ENCODE data around the gene LTBP1. TPM values are rescaled to one million over a fixed set of nuclear protein-coding genes. Genes with fewer than 3 reads are reported as not detected.

Gene LTBP1
- polyA plus RNA-seq, 1 experiment: 124 TPM

DNA sequence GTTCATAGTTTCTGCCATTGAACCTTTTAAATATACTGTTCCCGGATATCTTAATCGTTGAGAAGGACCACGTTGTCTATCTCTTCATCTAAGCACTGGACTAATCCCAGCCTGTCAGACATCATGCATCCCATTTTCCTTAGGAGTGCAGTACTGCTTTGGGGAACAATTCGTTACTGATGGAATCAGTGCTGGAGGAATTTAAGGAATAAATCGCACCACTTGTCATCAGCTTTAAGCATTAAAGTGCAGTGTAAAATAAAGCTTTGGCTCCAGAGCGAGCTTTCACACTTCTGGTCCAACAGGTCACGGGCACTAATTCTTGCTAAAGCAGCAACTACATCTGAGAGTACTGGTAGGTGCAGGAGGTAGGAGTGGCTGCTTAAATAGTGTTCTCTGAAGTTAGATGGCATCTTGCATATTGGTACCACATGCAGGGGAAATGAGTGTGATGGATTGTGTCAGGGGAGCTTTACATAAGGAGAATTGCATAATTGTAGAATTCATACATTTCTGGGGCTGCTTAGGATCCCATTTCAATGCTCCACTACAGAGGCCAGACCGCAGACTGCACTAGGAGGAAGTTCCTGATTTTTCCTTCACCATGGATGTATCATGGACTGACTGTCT lies 424.0 kb downstream of the LTBP1 start:
- Histone ChIP-seq H3K36me3 (ENCODE audit: control insufficient read depth, insufficient read depth, low read length) (no peaks in the 10 kb centered on the region), H3K27me3 (ENCODE audit: control insufficient read depth, insufficient read depth, low read length) (no peaks in the 10 kb centered on the region), H3K4me3 (ENCODE audit: low read depth, low read length) (no peak overlapping the region)
- no peak for DNase-seq (ENCODE audit: low read depth)
- TF ChIP-seq, protein P1, sequence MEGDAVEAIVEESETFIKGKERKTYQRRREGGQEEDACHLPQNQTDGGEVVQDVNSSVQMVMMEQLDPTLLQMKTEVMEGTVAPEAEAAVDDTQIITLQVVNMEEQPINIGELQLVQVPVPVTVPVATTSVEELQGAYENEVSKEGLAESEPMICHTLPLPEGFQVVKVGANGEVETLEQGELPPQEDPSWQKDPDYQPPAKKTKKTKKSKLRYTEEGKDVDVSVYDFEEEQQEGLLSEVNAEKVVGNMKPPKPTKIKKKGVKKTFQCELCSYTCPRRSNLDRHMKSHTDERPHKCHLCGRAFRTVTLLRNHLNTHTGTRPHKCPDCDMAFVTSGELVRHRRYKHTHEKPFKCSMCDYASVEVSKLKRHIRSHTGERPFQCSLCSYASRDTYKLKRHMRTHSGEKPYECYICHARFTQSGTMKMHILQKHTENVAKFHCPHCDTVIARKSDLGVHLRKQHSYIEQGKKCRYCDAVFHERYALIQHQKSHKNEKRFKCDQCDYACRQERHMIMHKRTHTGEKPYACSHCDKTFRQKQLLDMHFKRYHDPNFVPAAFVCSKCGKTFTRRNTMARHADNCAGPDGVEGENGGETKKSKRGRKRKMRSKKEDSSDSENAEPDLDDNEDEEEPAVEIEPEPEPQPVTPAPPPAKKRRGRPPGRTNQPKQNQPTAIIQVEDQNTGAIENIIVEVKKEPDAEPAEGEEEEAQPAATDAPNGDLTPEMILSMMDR (IDR thresholded peaks at IDR 0.05; ENCODE audit: insufficient read depth, low read depth, low read length): no peak
- ChIA-PET POLR2A (interaction anchor here (0.7 kb wide), 1 partner anchor 21 kb away, joined by 3 read pairs; no protein-coding TSS in a partner anchor), CTCF (interaction anchor here (0.8 to 1.7 kb wide), 3 partner anchors 9 to 336 kb away, joined by 3 to 8 read pairs (median 3); no protein-coding TSS in a partner anchor)

DNA sequence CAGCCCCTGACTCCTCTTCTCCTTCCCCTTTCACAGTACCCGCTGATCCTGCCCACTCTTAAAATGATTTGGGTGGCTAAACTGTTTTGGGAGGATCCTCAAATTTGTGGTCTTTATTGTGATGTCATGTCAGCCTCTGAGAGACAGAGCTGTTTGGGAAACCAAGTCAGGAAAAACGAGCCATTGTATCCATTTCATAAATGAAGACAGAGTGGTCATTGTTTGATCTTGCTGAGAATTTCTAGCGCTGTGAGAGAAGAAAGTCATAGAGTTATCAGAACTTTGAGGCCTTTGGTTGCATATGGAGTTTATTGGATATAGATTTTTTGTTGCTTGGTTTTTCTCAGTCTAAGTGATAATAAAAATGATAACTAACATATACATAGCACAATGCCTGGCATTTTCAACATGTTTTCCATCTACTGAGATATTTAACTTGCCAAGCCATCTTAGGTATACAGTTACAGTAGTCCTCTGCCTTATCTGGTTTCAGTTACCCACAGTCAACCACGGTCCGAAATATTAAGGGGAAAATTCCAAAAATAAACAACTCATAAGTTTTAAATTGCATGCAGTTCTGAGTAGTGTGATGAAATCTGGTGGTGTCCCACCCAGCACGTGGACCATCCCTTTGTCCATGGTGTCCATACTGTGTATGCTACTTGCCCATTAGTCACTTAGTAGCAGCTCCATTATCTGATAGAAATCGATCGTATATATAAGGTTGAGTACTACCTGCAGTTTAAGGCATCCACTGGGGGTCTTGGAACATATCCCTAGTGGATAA lies 424.7 kb downstream of the LTBP1 start:
- no peak for DNase-seq (ENCODE audit: low read depth)
- CTCF ChIA-PET: interaction anchor here (0.5 to 1.7 kb wide), 6 partner anchors 9 to 337 kb away, joined by 3 to 8 read pairs (median 4); no protein-coding TSS in a partner anchor
- POLR2A ChIA-PET: interaction anchor here (0.7 kb wide), 1 partner anchor 20 kb away, joined by 3 read pairs; no protein-coding TSS in a partner anchor
- no peaks in the 10 kb centered on the region for H3K36me3 ChIP-seq (ENCODE audit: control insufficient read depth, insufficient read depth, low read length)
- no peaks in the 10 kb centered on the region for H3K27me3 ChIP-seq (ENCODE audit: control insufficient read depth, insufficient read depth, low read length)
- no peak overlapping the region for H3K4me3 ChIP-seq (ENCODE audit: low read depth, low read length)
- TF ChIP-seq, protein P1 (IDR thresholded peaks at IDR 0.05; ENCODE audit: insufficient read depth, low read depth, low read length): no peak

DNA sequence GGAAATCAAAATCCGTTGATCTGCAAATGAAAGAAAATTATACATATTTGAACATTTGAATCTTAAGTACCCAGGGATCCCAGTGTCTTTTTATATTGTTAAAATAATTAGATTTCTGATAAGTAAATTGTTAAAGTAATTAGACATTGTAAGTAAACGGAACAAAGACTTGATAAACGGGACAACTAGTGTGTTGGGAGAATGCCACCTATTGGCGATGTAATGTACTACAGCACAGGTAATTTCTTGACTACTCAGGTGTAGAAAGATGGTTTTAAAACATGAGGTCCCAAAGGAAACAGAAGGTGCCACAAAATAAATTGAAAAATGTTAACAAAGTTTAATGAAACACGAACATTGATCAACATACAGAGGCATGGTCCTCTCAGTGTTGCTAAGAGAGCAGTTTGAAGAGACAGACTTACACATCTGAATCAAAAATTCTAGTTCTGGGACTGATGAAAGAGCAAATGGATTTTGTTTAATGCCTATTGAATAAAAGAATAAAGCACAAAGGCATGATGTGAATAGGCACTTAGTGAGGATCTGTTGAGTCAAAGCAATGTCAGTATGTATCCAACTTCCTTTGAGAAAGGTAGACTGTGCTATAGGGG lies 426.3 kb downstream of the LTBP1 start:
- no peak overlapping the region for H3K4me3 ChIP-seq (ENCODE audit: low read depth, low read length)
- no peak for DNase-seq (ENCODE audit: low read depth)
- no peaks in the 10 kb centered on the region for H3K36me3 ChIP-seq (ENCODE audit: control insufficient read depth, insufficient read depth, low read length)
- TF ChIP-seq, protein P1 (IDR thresholded peaks at IDR 0.05; ENCODE audit: insufficient read depth, low read depth, low read length): peak; percentile 61
- POLR2A ChIA-PET: no interaction called here
- CTCF ChIA-PET: interaction anchor here (1.0 to 1.4 kb wide), 3 partner anchors 10 to 37 kb away, joined by 3 to 4 read pairs (median 3); no protein-coding TSS in a partner anchor
- no peaks in the 10 kb centered on the region for H3K27me3 ChIP-seq (ENCODE audit: control insufficient read depth, insufficient read depth, low read length)

DNA sequence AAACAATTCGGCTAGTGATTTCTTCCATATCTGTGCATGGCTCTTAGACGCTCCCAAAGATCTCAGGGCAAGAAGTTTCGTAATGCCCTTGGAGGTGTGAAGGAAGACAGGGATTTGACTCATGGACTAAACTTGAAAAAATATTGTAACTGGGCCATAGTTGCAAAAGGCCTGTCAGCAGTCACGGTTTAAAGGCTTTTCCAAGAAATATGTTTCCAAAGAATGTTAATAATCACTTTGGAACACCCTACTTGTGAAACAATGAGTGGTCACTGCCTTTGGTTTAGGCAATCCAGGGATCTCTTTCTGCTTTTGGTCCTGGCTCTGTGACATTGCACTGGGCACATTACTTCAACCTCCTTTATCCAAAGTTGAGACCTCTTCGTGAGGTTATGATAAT lies 427.2 kb downstream of the LTBP1 start:
- CTCF ChIA-PET: no interaction called here
- no peaks in the 10 kb centered on the region for H3K27me3 ChIP-seq (ENCODE audit: control insufficient read depth, insufficient read depth, low read length)
- TF ChIP-seq, protein P1 (IDR thresholded peaks at IDR 0.05; ENCODE audit: insufficient read depth, low read depth, low read length): no peak
- H3K4me3 ChIP-seq (ENCODE audit: low read depth, low read length): no peak overlapping the region
- H3K36me3 ChIP-seq (ENCODE audit: control insufficient read depth, insufficient read depth, low read length): no peaks in the 10 kb centered on the region
- DNase-seq (ENCODE audit: low read depth): peak; percentile 59
- POLR2A ChIA-PET: no interaction called here

DNA sequence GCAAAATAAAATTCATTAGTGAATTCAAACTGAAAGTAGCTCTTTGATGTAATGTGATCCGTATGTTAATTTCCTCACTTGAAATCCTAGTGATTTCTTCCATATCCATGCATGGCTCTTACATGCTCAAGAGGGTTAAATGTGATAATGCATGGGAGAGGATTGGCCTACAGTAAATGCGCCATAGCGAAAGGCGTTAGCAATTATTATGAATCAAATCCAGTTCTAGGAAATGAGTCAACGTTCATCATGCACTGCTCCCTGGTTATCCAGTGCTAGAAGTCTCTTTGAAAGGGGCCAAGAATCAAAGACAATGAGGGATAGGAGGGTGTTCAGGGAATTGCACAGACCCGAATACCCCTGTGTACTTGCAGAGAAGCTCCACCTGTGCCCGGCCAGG lies 428.3 kb downstream of the LTBP1 start:
- TF ChIP-seq, protein P1 (IDR thresholded peaks at IDR 0.05; ENCODE audit: insufficient read depth, low read depth, low read length): no peak
- ChIA-PET CTCF (interaction anchor here (0.6 to 0.7 kb wide), 2 partner anchors 56 to 210 kb away, joined by 3 read pairs; no protein-coding TSS in a partner anchor), POLR2A (no interaction called here)
- Histone ChIP-seq H3K4me3 (ENCODE audit: low read depth, low read length) (no peak overlapping the region), H3K36me3 (ENCODE audit: control insufficient read depth, insufficient read depth, low read length) (no peaks in the 10 kb centered on the region), H3K27me3 (ENCODE audit: control insufficient read depth, insufficient read depth, low read length) (no peaks in the 10 kb centered on the region)
- no peak for DNase-seq (ENCODE audit: low read depth)

Data from BJ (cell line).